GM12891 (cell line): ENCODE measurements around the gene RBMS3.

Experiments used
- PAX5 ChIP-seq: IDR thresholded peaks from 2 replicates; pipeline ENCODE4 v1.6.1; 2011; ENCODE audit warnings: low read length, moderate library complexity, mild to moderate bottlenecking; ENCODE audit not compliant: insufficient read depth, severe bottlenecking
- POLR2A ChIP-seq: IDR thresholded peaks from 2 replicates; pipeline ENCODE4 v1.6.1; 2011; ENCODE audit warnings: low read depth, low read length, control low read depth
- POLR2AphosphoS5 ChIP-seq: IDR thresholded peaks from 2 replicates; pipeline ENCODE4 v1.6.1; 2011; ENCODE audit warnings: low read depth, low read length, control low read depth
- SPI1 ChIP-seq: IDR thresholded peaks from 2 replicates; pipeline ENCODE4 v1.6.1; 2011; ENCODE audit warnings: low read depth, low read length, control low read depth

DNA sequence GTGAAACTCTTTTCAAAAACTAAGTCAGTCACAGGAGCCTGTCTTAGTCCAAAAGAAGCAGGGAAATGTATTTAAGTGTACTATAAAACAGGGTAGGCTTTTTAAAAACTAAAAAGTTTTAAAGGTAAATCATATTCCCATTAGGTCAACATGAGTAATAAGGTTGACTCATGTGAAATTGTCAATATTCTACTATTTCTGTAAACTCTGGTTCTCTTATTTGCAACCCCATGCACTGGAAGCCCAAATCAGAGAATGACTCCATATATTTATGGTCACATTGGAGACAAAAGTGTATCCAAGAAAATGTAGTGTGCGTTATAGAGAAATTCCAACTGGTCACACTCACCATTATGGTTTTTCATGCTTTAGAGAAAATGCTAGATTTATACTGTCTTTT lies 725.2 kb downstream of the RBMS3 start:
- TF ChIP-seq POLR2A (no peak), POLR2AphosphoS5 (no peak), SPI1 (no peak), PAX5 (no peak)
